MM.1S (cell line): ENCODE results near the gene RHOJ.

ENCODE experiments used
- DNase-seq: peaks from one replicate; pipeline ENCODE4 v3.0.0-alpha.2; 2015
- H2AFZ ChIP-seq: fragments of 300-600 bp; sonication (generic); 2 replicates; pipeline ENCODE4 v1.6.0; 2016; ENCODE audit warnings: antibody characterized with exemption, low read length
- H3F3A ChIP-seq: fragments of 300-600 bp; sonication (generic); 2 replicates; pipeline ENCODE4 v1.6.1; 2016; ENCODE audit warnings: mild to moderate bottlenecking, antibody characterized with exemption, low read length, moderate library complexity, mixed read lengths; ENCODE audit not compliant: insufficient read depth
- H3K27ac ChIP-seq: fragments of 300-600 bp; sonication (generic); 2 replicates; pipeline ENCODE4 v1.5.1; 2016; ENCODE audit warnings: mild to moderate bottlenecking, low read length
- H3K27me3 ChIP-seq: fragments of 300-600 bp; sonication (generic); replicated peaks from 2 replicates; pipeline ENCODE4 v1.6.0; 2016; ENCODE audit warnings: low read length; ENCODE audit not compliant: insufficient read depth
- H3K36me3 ChIP-seq: fragments of 300-600 bp; sonication (generic); replicated peaks from 2 replicates; pipeline ENCODE4 v1.6.1; 2016; ENCODE audit warnings: mild to moderate bottlenecking, low read length, mixed read lengths; ENCODE audit not compliant: insufficient read depth
- H3K4me1 ChIP-seq: fragments of 300-600 bp; sonication (generic); 2 replicates; pipeline ENCODE4 v1.6.1; 2016; ENCODE audit warnings: low read length, mixed read lengths
- H3K4me2 ChIP-seq: fragments of 300-600 bp; sonication (generic); 2 replicates; pipeline ENCODE4 v1.6.0; 2016; ENCODE audit warnings: low read depth, low read length
- H3K4me3 ChIP-seq: fragments of 300-600 bp; sonication (generic); 2 replicates; pipeline ENCODE4 v1.5.1; 2016; ENCODE audit warnings: low read length, mixed read lengths
- H3K79me2 ChIP-seq: fragments of 300-600 bp; sonication (generic); 2 replicates; pipeline ENCODE4 v1.6.1; 2016; ENCODE audit warnings: mixed run types, low read length, mixed read lengths
- H3K9ac ChIP-seq: fragments of 300-600 bp; sonication (generic); 2 replicates; pipeline ENCODE4 v1.6.1; 2016; ENCODE audit warnings: low read length, mixed read lengths
- H3K9me2 ChIP-seq: fragments of 300-600 bp; sonication (generic); replicated peaks from 2 replicates; pipeline ENCODE4 v1.6.1; 2016; ENCODE audit warnings: mild to moderate bottlenecking, low read length, mixed read lengths; ENCODE audit not compliant: insufficient read depth
- H3K9me3 ChIP-seq: fragments of 300-600 bp; sonication (generic); replicated peaks from 2 replicates; pipeline ENCODE4 v1.6.1; 2016; ENCODE audit warnings: mild to moderate bottlenecking, low read length, mixed read lengths; ENCODE audit not compliant: insufficient read depth
- H4K20me1 ChIP-seq: fragments of 300-600 bp; sonication (generic); 2 replicates; pipeline ENCODE4 v1.6.1; 2016; ENCODE audit warnings: mild to moderate bottlenecking, low read length, moderate library complexity, mixed read lengths; ENCODE audit not compliant: insufficient read depth
- EZH2 ChIP-seq: fragments of 300-600 bp; sonication (generic); optimal IDR thresholded peaks from 2 replicates; pipeline ENCODE3; 2017; ENCODE audit warnings: low read depth, mild to moderate bottlenecking, antibody characterized with exemption, low read length, mixed read lengths
- EZH2phosphoT487 ChIP-seq: fragments of 300-600 bp; sonication (generic); IDR thresholded peaks from 2 replicates; pipeline ENCODE4 v1.6.1; 2018; ENCODE audit warnings: antibody characterized with exemption, low read length
- TF ChIP-seq, protein P1 (sequence below): fragments of 300-600 bp; sonication (generic); IDR thresholded peaks from 2 replicates; pipeline ENCODE4 v1.5.1; 2016; ENCODE audit warnings: antibody characterized with exemption, low read length, mixed read lengths

Gene RHOJ

GRCh38 chr14:63200035-63200740 lies 4.1 kb upstream of the RHOJ start:
- H3K27me3 ChIP-seq = no peaks in the 10 kb centered on the region
- H3K4me1 ChIP-seq = no peaks in the 10 kb centered on the region
- H3F3A ChIP-seq = no peaks in the 10 kb centered on the region
- TF ChIP-seq, protein P1, sequence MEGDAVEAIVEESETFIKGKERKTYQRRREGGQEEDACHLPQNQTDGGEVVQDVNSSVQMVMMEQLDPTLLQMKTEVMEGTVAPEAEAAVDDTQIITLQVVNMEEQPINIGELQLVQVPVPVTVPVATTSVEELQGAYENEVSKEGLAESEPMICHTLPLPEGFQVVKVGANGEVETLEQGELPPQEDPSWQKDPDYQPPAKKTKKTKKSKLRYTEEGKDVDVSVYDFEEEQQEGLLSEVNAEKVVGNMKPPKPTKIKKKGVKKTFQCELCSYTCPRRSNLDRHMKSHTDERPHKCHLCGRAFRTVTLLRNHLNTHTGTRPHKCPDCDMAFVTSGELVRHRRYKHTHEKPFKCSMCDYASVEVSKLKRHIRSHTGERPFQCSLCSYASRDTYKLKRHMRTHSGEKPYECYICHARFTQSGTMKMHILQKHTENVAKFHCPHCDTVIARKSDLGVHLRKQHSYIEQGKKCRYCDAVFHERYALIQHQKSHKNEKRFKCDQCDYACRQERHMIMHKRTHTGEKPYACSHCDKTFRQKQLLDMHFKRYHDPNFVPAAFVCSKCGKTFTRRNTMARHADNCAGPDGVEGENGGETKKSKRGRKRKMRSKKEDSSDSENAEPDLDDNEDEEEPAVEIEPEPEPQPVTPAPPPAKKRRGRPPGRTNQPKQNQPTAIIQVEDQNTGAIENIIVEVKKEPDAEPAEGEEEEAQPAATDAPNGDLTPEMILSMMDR = no peak
- no peak for TF ChIP-seq EZH2phosphoT487
- no peak for TF ChIP-seq EZH2
- no peaks in the 10 kb centered on the region for H4K20me1 ChIP-seq
- H3K36me3 ChIP-seq = no peaks in the 10 kb centered on the region
- H3K9ac ChIP-seq = no peak overlapping the region
- DNase-seq = no peak
- H3K4me2 ChIP-seq = no peak overlapping the region
- no peaks in the 10 kb centered on the region for H3K9me2 ChIP-seq
- no peak overlapping the region for H3K27ac ChIP-seq
- H3K79me2 ChIP-seq = no peaks in the 10 kb centered on the region
- no peak overlapping the region for H3K4me3 ChIP-seq
- H2AFZ ChIP-seq = no peak overlapping the region
- H3K9me3 ChIP-seq = no peaks in the 10 kb centered on the region

DNA sequence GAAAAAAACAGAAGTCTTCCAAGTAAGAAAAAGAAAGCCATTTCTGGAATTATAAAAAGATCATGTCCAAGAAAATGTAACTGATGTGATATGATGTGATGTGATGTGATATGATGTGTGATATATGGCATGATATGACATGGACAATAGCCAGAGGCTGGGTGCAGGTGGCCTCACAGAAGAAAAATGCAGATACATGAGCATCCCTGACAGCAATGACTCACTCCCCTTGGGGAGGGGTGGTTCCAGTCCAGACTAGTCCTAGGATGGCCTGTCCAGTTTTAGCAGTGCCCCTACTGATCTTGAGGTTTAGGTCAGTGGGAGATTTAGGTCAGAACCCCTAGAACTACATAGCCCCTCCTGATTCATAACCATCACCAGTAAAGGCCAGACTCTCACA lies 3.5 kb upstream of the RHOJ start:
- no peaks in the 10 kb centered on the region for H3K4me1 ChIP-seq
- no peaks in the 10 kb centered on the region for H3K36me3 ChIP-seq
- H3K27me3 ChIP-seq = no peaks in the 10 kb centered on the region
- no peak overlapping the region for H3K4me3 ChIP-seq
- H3K4me2 ChIP-seq = no peak overlapping the region
- H3K9me2 ChIP-seq = no peaks in the 10 kb centered on the region
- TF ChIP-seq, protein P1 = no peak
- no peak for TF ChIP-seq EZH2
- TF ChIP-seq EZH2phosphoT487 = no peak
- H2AFZ ChIP-seq = no peak overlapping the region
- H3K27ac ChIP-seq = no peak overlapping the region
- no peaks in the 10 kb centered on the region for H3K79me2 ChIP-seq
- H3F3A ChIP-seq = no peaks in the 10 kb centered on the region
- DNase-seq = no peak
- no peaks in the 10 kb centered on the region for H3K9me3 ChIP-seq
- no peaks in the 10 kb centered on the region for H4K20me1 ChIP-seq
- no peak overlapping the region for H3K9ac ChIP-seq

GRCh38 chr14:63203015-63203414 lies 1.2 kb upstream of the RHOJ start:
- no peaks in the 10 kb centered on the region for H3K36me3 ChIP-seq
- DNase-seq = no peak
- no peaks in the 10 kb centered on the region for H3K9me2 ChIP-seq
- H3K4me1 ChIP-seq = no peaks in the 10 kb centered on the region
- no peaks in the 10 kb centered on the region for H4K20me1 ChIP-seq
- no peaks in the 10 kb centered on the region for H3K9me3 ChIP-seq
- no peak overlapping the region for H2AFZ ChIP-seq
- no peaks in the 10 kb centered on the region for H3F3A ChIP-seq
- no peak overlapping the region for H3K4me2 ChIP-seq
- TF ChIP-seq EZH2phosphoT487 = no peak
- TF ChIP-seq, protein P1 = no peak
- TF ChIP-seq EZH2 = no peak
- H3K79me2 ChIP-seq = no peaks in the 10 kb centered on the region
- no peaks in the 10 kb centered on the region for H3K27me3 ChIP-seq
- H3K27ac ChIP-seq = no peak overlapping the region
- H3K9ac ChIP-seq = no peak overlapping the region
- no peak overlapping the region for H3K4me3 ChIP-seq
